ENCODE data around the gene PIK3AP1.

Gene PIK3AP1

GRCh38 chr10:96639899-96640298 lies 80.4 kb downstream of the PIK3AP1 start:
- no peak for DNase-seq

GRCh38 chr10:96638696-96639095 lies 81.6 kb downstream of the PIK3AP1 start:
- DNase-seq: no peak

- DNase-seq: no peak
Observed at GRCh38 chr10:96638120-96638519, 82.2 kb downstream of the PIK3AP1 start.

GRCh38 chr10:96637709-96638108 lies 82.6 kb downstream of the PIK3AP1 start:
- no peak for DNase-seq

- no peak for DNase-seq
Observed at GRCh38 chr10:96636551-96636950, 83.8 kb downstream of the PIK3AP1 start.

GRCh38 chr10:96632974-96633710 lies 87.2 kb downstream of the PIK3AP1 start:
- no peak for DNase-seq

- DNase-seq: no peak
Observed at GRCh38 chr10:96627292-96627691, 93.0 kb downstream of the PIK3AP1 start.

GRCh38 chr10:96626795-96627194 lies 93.5 kb downstream of the PIK3AP1 start:
- DNase-seq: no peak

- no peak for DNase-seq
Observed at GRCh38 chr10:96625173-96625572, 95.1 kb downstream of the PIK3AP1 start.

GRCh38 chr10:96622013-96622787 lies 98.1 kb downstream of the PIK3AP1 start:
- DNase-seq: no peak

GRCh38 chr10:96619796-96620773 lies 100.2 kb downstream of the PIK3AP1 start:
- DNase-seq: no peak

- no peak for DNase-seq
Observed at GRCh38 chr10:96619120-96619519, 101.2 kb downstream of the PIK3AP1 start.

GRCh38 chr10:96618653-96619052 lies 101.7 kb downstream of the PIK3AP1 start:
- DNase-seq: no peak

GRCh38 chr10:96616961-96617360 lies 103.4 kb downstream of the PIK3AP1 start:
- no peak for DNase-seq

- DNase-seq: no peak
Observed at GRCh38 chr10:96614515-96614914, 105.8 kb downstream of the PIK3AP1 start.

GRCh38 chr10:96613576-96613975 lies 106.7 kb downstream of the PIK3AP1 start:
- no peak for DNase-seq

- DNase-seq: no peak
Observed at GRCh38 chr10:96612055-96612830, 108.1 kb downstream of the PIK3AP1 start.

- peak; percentile 16 for DNase-seq
Observed at GRCh38 chr10:96610817-96611216, 109.5 kb downstream of the PIK3AP1 start.

GRCh38 chr10:96609510-96609909 lies 110.8 kb downstream of the PIK3AP1 start:
- DNase-seq: no peak

- no peak for DNase-seq
Observed at GRCh38 chr10:96608805-96609204, 111.5 kb downstream of the PIK3AP1 start.

GRCh38 chr10:96608262-96608661 lies 112.1 kb downstream of the PIK3AP1 start:
- no peak for DNase-seq

GRCh38 chr10:96606946-96607345 lies 113.4 kb downstream of the PIK3AP1 start:
- DNase-seq: no peak
